IPS-20b (cell line): Measurements from ENCODE around the gene GPD2.

Experiments
- H3K27ac ChIP-seq: one replicate; pipeline ENCODE4 v1.5.1; 2013; ENCODE audit warnings: low read length
- H3K27me3 ChIP-seq: 2 replicates; pipeline ENCODE4 v1.6.1; 2013; ENCODE audit warnings: mild to moderate bottlenecking, low read length, inconsistent platforms; ENCODE audit not compliant: insufficient read depth
- H3K36me3 ChIP-seq: 2 replicates; pipeline ENCODE4 v1.6.1; 2013; ENCODE audit warnings: low read depth, mild to moderate bottlenecking, inconsistent platforms, low read length, moderate library complexity; ENCODE audit not compliant: insufficient read depth
- H3K4me1 ChIP-seq: 2 replicates; pipeline ENCODE4 v1.6.1; 2013; ENCODE audit warnings: mild to moderate bottlenecking, control low read depth, inconsistent platforms, low read length, moderate library complexity; ENCODE audit not compliant: insufficient read depth
- H3K4me3 ChIP-seq: 2 replicates; pipeline ENCODE4 v1.5.1; 2013; ENCODE audit warnings: mild to moderate bottlenecking, low read length, inconsistent platforms
- H3K9ac ChIP-seq: 2 replicates; pipeline ENCODE4 v1.6.1; 2013; ENCODE audit warnings: low read depth, mild to moderate bottlenecking, inconsistent platforms, low read length, moderate library complexity
- H3K9me3 ChIP-seq: 2 replicates; pipeline ENCODE4 v1.6.1; 2013; ENCODE audit warnings: mild to moderate bottlenecking, low read depth, low read length, inconsistent platforms; ENCODE audit not compliant: insufficient read depth

Gene GPD2

DNA sequence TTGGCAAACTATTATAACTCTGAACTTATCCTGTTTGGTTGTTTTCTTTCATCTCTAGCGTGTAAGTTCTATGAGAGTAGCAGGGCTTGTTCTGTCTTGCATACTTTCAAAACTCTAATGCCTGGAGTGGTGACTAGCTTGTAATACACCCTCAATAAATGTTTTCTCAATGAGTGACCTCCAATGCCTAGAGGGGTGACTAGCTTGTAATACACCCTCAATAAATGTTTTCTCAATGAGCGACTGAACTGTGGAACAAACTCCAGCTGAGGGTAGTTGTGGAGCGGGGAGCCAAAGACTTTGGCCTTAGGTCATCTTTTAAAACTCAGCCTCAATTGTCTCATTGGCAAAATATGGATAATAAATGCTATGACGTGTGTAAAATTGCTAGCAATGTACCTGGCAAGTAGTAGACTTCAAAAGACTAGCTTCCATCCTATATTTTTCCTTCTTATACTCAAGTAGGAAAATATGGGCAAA, 1.8 kb downstream of the GPD2 start:
- no peak overlapping the region for H3K9ac ChIP-seq
- H3K27ac ChIP-seq, result no peak overlapping the region
- H3K4me3 ChIP-seq, result 0 out of 2 replicates have a peak overlapping the region, but pooled peaks have one; percentile 11
- H3K36me3 ChIP-seq, result no peaks in the 10 kb centered on the region
- H3K9me3 ChIP-seq, result no peaks in the 10 kb centered on the region
- peaks cover 4% of the 10 kb centered on the region for H3K4me1 ChIP-seq
- H3K27me3 ChIP-seq, result no peaks in the 10 kb centered on the region

- Histone ChIP-seq H3K4me3 (no peak overlapping the region), H3K27me3 (no peaks in the 10 kb centered on the region), H3K9me3 (no peaks in the 10 kb centered on the region), H3K4me1 (no peaks in the 10 kb centered on the region; the same call in 1 of the 2 replicates), H3K27ac (no peak overlapping the region), H3K36me3 (no peaks in the 10 kb centered on the region), H3K9ac (no peak overlapping the region)
Measured at GRCh38 chr2:156443089-156443488, 6.9 kb downstream of the GPD2 start.

- H3K27me3 ChIP-seq, result no peaks in the 10 kb centered on the region
- H3K36me3 ChIP-seq, result no peaks in the 10 kb centered on the region
- no peaks in the 10 kb centered on the region for H3K9me3 ChIP-seq
- no peaks in the 10 kb centered on the region; the same call in 1 of the 2 replicates for H3K4me1 ChIP-seq
- no peak overlapping the region for H3K9ac ChIP-seq
- H3K27ac ChIP-seq, result no peak overlapping the region
- no peak overlapping the region for H3K4me3 ChIP-seq
Measured at GRCh38 chr2:156445296-156446220, 9.4 kb downstream of the GPD2 start.

GRCh38 chr2:156447761-156448160, 11.6 kb downstream of the GPD2 start:
- H3K9me3 ChIP-seq, result peaks cover 1% of the 10 kb centered on the region; the same call in 1 of the 2 replicates
- no peaks in the 10 kb centered on the region; the same call in 1 of the 2 replicates for H3K4me1 ChIP-seq
- no peaks in the 10 kb centered on the region for H3K36me3 ChIP-seq
- H3K9ac ChIP-seq, result no peak overlapping the region
- no peak overlapping the region for H3K27ac ChIP-seq
- no peak overlapping the region for H3K4me3 ChIP-seq
- H3K27me3 ChIP-seq, result no peaks in the 10 kb centered on the region

- Histone ChIP-seq H3K9me3 (peaks cover 4% of the 10 kb centered on the region; the same call in 1 of the 2 replicates), H3K4me3 (no peak overlapping the region), H3K27ac (no peak overlapping the region), H3K36me3 (no peaks in the 10 kb centered on the region), H3K4me1 (no peaks in the 10 kb centered on the region; the same call in 1 of the 2 replicates), H3K9ac (no peak overlapping the region), H3K27me3 (no peaks in the 10 kb centered on the region)
Measured at GRCh38 chr2:156448766-156449165, 12.6 kb downstream of the GPD2 start.

- Histone ChIP-seq H3K9ac (no peak overlapping the region), H3K27me3 (no peaks in the 10 kb centered on the region), H3K9me3 (peaks cover 4% of the 10 kb centered on the region; the same call in 1 of the 2 replicates), H3K36me3 (no peaks in the 10 kb centered on the region), H3K4me1 (no peaks in the 10 kb centered on the region), H3K4me3 (no peak overlapping the region), H3K27ac (no peak overlapping the region)
Measured at GRCh38 chr2:156452971-156453370, 16.8 kb downstream of the GPD2 start.

GRCh38 chr2:156455361-156455975, 19.3 kb downstream of the GPD2 start:
- Histone ChIP-seq H3K27me3 (no peaks in the 10 kb centered on the region), H3K4me1 (no peaks in the 10 kb centered on the region), H3K27ac (no peak overlapping the region), H3K36me3 (no peaks in the 10 kb centered on the region), H3K9ac (no peak overlapping the region), H3K4me3 (no peak overlapping the region), H3K9me3 (peaks cover 4% of the 10 kb centered on the region; the same call in 1 of the 2 replicates)

- Histone ChIP-seq H3K36me3 (no peaks in the 10 kb centered on the region), H3K9ac (no peak overlapping the region), H3K9me3 (peaks cover 4% of the 10 kb centered on the region; the same call in 1 of the 2 replicates), H3K4me1 (no peaks in the 10 kb centered on the region), H3K27me3 (no peaks in the 10 kb centered on the region), H3K27ac (no peak overlapping the region), H3K4me3 (no peak overlapping the region)
Measured at GRCh38 chr2:156456616-156457015, 20.4 kb downstream of the GPD2 start.

DNA sequence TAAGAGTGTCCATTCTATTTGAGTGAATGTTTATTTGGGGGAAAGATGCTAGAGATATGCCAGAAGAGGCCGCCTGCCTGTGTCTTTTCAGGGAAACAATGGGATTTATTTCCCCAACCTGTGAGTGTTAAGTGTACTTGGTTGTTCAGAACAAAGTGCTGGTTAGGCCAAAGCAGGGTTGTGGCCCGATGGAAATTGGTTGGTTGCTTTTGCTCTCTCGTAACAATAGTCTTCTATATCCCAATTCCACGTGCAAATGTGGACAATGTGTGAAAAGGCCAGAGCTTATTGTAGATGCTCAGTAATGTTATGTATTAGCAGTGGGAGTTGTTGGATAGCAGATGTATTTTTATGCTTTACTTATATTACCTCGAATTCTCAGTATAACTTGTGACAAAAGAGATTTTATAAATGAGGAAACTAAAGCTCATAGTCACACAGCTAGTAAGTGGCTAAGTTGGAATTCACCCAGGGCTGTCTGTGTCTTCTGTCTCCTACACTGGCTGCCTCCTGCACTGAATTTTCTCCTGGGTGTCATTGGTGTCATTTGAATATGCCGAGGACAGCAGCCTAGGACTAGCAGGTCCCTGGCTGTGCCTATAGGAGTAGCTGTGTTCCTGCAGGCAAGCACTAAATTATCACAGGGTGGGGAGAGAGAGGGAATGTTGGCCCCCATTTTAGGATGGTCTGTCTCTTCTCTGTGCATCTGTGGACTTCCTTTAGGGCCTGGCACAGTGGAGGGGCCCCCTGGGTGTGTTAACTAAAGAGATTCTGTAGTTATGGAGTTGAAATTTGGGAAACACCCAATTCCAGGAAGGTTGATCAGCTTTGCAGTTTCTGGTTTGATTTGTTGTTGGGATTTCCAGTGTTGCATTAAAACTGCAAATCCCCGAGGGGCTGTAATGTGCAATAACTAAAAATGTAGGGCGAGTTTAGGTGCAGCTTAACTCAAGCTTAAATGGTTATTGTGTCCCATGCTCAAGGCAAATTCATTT, 21.6 kb downstream of the GPD2 start:
- Histone ChIP-seq H3K27me3 (no peaks in the 10 kb centered on the region), H3K27ac (no peak overlapping the region), H3K36me3 (no peaks in the 10 kb centered on the region), H3K4me3 (no peak overlapping the region), H3K9ac (no peak overlapping the region), H3K4me1 (no peaks in the 10 kb centered on the region), H3K9me3 (peaks cover 2% of the 10 kb centered on the region; the same call in 1 of the 2 replicates)

DNA sequence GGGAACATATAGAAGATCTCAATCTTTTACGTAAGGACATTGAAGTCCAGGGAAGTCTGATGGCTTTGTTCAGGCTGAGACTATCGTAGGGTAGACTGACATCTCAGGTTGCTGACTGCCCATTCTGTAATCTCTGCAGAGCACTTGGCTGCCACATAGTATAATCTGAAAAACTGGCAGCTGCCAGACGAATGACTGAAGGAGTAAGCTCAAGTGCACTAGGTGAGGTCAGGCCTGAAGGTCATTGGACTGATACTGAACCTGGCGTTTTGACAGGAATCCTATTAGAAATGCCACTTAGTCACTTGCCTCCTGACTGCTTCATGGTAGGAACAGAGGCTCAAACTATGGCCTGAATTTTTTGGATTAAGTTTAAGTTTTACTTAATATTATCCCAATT, 23.5 kb downstream of the GPD2 start:
- no peak overlapping the region for H3K9ac ChIP-seq

DNA sequence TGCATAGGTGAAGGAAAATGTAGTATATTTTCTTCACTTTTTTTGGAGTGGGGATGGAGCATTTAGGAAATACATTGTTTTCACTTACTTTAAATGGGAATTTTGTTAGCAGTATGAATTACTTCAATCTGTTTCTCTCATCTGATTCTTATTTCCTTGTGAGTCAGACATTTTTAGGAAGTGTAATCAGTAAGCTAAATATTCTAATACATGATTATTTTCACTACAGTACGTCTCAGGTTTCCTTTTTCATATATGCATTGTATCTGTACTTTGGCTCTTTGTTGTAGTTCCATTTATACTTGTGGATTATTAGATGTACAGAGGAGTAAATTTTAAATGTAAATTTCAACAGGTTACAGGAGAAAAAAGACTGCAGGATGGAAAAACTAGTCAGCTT, 27.9 kb downstream of the GPD2 start:
- no peaks in the 10 kb centered on the region for H3K36me3 ChIP-seq
- no peaks in the 10 kb centered on the region for H3K27me3 ChIP-seq
- H3K9ac ChIP-seq, result no peak overlapping the region
- no peak overlapping the region for H3K4me3 ChIP-seq
- H3K9me3 ChIP-seq, result no peaks in the 10 kb centered on the region
- H3K4me1 ChIP-seq, result peaks cover 16% of the 10 kb centered on the region
- no peak overlapping the region for H3K27ac ChIP-seq

More for the DNA sequence above, 23.5 kb downstream of the GPD2 start:
- Histone ChIP-seq H3K27me3 (no peaks in the 10 kb centered on the region), H3K9me3 (no peaks in the 10 kb centered on the region), H3K4me1 (no peaks in the 10 kb centered on the region), H3K36me3 (no peaks in the 10 kb centered on the region), H3K27ac (no peak overlapping the region), H3K4me3 (no peak overlapping the region)
